OCI-LY7 (cell line): Measurements from ENCODE around the gene MGAT5B.

Experiments
- EZH2phosphoT487 ChIP-seq: fragments of 200-600 bp; sonication (generic); IDR thresholded peaks from 2 replicates; pipeline ENCODE4 v1.6.1; 2018; ENCODE audit warnings: low read depth, borderline replicate concordance, mild to moderate bottlenecking, mixed run types, antibody characterized with exemption, low read length, moderate library complexity, mixed read lengths
- TF ChIP-seq, protein P1 (sequence below): fragments of 200-600 bp; sonication (generic); conservative IDR thresholded peaks from 2 replicates; pipeline ENCODE4 v1.5.1; 2014; ENCODE audit warnings: mild to moderate bottlenecking, antibody characterized with exemption, low read length, moderate library complexity, mixed read lengths

DNA sequence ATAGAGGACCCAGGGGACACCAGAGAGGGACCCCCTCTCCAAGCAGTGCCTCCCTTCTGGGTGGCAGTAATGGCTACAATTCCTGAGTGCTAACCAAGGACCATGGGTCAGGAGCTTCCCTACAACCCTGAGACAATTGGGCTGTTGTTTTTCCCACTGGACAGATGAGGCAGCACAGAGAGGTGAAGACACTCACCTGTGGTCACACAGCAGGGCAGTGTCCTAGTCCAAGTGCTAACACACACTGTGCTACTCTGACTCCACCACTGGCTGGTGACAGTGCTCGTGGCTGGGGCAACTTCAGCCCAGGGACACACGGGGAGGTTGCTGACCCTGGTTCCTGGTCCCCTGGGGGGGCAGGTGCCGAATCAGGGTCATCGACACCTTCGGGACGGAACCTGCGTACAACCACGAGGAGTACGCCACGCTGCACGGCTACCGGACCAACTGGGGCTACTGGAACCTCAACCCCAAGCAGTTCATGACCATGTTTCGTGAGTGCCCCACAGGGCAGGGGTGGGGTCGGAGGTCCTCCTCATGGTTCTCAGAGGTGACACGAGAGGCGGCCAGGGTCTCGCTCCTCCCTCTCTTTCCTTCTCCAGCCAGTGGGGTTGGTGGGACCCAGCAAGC is 58.1 kb downstream of the MGAT5B start:
- TF ChIP-seq EZH2phosphoT487, result no peak
- TF ChIP-seq, protein P1, sequence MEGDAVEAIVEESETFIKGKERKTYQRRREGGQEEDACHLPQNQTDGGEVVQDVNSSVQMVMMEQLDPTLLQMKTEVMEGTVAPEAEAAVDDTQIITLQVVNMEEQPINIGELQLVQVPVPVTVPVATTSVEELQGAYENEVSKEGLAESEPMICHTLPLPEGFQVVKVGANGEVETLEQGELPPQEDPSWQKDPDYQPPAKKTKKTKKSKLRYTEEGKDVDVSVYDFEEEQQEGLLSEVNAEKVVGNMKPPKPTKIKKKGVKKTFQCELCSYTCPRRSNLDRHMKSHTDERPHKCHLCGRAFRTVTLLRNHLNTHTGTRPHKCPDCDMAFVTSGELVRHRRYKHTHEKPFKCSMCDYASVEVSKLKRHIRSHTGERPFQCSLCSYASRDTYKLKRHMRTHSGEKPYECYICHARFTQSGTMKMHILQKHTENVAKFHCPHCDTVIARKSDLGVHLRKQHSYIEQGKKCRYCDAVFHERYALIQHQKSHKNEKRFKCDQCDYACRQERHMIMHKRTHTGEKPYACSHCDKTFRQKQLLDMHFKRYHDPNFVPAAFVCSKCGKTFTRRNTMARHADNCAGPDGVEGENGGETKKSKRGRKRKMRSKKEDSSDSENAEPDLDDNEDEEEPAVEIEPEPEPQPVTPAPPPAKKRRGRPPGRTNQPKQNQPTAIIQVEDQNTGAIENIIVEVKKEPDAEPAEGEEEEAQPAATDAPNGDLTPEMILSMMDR, result no peak
